ENCODE measurements around the gene TMEM225. TPM values are rescaled to one million over a fixed set of nuclear protein-coding genes. Genes with fewer than 3 reads are reported as not detected.

TMEM225 gene
- total RNA-seq, 1 donor from 2014 or later = not detected

DNA sequence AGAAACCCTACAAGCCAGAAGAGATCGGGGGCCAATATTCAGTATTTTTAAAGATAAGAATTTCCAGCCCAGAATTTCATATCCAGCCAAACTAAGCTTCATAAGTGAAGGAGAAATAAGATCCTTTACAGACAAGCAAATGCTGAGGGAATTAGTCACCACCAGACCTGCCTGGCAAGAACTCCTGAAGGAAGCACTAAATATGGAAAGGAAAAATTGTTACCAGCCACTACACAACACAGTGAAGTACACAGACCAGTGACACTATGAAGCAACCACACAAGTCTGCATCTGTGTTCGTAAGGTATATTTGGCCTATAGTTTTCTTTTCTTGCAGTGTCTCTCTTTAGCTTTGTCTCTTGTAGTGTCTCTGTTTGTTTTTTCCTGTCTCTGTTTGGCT lies 29.0 kb downstream of the TMEM225 start:
- H3K27me3 Mint-ChIP-seq (ENCODE audit: low read depth) = no peaks in the 10 kb centered on the region
- no peak for TF ChIP-seq CTCF (conservative IDR thresholded peaks at IDR 0.05)
- peaks cover 11% of the 10 kb centered on the region for H3K9me3 Mint-ChIP-seq
- H3K36me3 Mint-ChIP-seq (ENCODE audit: low read depth) = peaks cover 4% of the 10 kb centered on the region
- no peak for DNase-seq (ENCODE audit: low read depth, low spot score)
- no peak overlapping the region for H3K4me3 Mint-ChIP-seq
- H3K4me1 Mint-ChIP-seq = no peaks in the 10 kb centered on the region
- no peak overlapping the region for H3K27ac Mint-ChIP-seq (ENCODE audit: unreplicated experiment)

- Mint-ChIP-seq H3K9me3 (peaks cover 17% of the 10 kb centered on the region), H3K27ac (ENCODE audit: unreplicated experiment) (no peak overlapping the region), H3K36me3 (ENCODE audit: low read depth) (peaks cover 4% of the 10 kb centered on the region), H3K4me1 (no peaks in the 10 kb centered on the region), H3K27me3 (ENCODE audit: low read depth) (no peaks in the 10 kb centered on the region), H3K4me3 (no peak overlapping the region)
- DNase-seq (ENCODE audit: low read depth, low spot score) = no peak
- no peak for TF ChIP-seq CTCF (conservative IDR thresholded peaks at IDR 0.05)
Observed at GRCh38 chr11:123853038-123853437, 32.4 kb downstream of the TMEM225 start.

DNA sequence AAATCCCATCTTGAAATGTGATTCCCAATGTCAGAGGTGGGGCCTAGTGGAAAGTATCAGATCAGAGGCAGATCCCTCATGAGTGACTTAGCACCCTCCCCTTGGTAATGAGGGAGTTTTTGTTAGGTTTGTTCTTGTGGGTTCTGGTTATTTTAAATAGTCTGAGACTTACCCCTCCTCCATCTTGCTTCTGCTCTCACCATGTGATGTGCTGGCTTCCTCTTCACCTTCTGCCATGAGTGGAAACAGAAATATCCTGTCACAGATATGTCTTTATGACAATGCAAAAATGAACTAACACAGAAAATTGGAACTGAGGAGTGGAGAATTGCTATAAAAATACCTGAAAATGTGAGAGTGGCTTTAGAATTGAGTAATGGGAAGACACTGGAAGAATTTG lies 33.1 kb downstream of the TMEM225 start:
- Mint-ChIP-seq H3K9me3 (peaks cover 17% of the 10 kb centered on the region), H3K4me1 (no peaks in the 10 kb centered on the region), H3K4me3 (no peak overlapping the region), H3K27me3 (ENCODE audit: low read depth) (no peaks in the 10 kb centered on the region), H3K36me3 (ENCODE audit: low read depth) (peaks cover 4% of the 10 kb centered on the region), H3K27ac (ENCODE audit: unreplicated experiment) (no peak overlapping the region)
- TF ChIP-seq CTCF (conservative IDR thresholded peaks at IDR 0.05) = no peak
- DNase-seq (ENCODE audit: low read depth, low spot score) = no peak

DNA sequence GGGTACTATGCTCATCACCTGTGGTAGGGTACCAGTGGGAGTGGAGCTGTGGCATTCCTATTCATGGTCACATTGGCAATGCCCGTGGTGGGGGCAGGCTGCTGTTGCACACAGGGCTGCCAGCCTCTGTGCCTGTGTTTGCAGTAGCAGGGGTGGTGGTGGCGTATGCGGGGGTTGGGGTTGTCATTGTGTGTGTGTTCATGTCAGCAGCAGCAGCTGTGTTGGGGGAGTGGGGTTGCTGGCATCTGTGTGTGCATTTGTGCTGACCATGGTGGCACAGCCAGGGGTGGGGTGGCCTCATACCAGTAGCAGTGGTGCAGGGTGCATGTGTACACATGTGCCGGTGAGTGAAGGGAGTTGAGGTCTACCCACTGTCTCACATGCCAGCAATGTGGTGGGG lies 34.4 kb downstream of the TMEM225 start:
- Mint-ChIP-seq H3K27me3 (ENCODE audit: low read depth) (no peaks in the 10 kb centered on the region), H3K36me3 (ENCODE audit: low read depth) (peaks cover 2% of the 10 kb centered on the region), H3K9me3 (peaks cover 12% of the 10 kb centered on the region), H3K4me1 (no peaks in the 10 kb centered on the region), H3K27ac (ENCODE audit: unreplicated experiment) (no peak overlapping the region), H3K4me3 (no peak overlapping the region)
- TF ChIP-seq CTCF (conservative IDR thresholded peaks at IDR 0.05) = no peak
- no peak for DNase-seq (ENCODE audit: low read depth, low spot score)

DNA sequence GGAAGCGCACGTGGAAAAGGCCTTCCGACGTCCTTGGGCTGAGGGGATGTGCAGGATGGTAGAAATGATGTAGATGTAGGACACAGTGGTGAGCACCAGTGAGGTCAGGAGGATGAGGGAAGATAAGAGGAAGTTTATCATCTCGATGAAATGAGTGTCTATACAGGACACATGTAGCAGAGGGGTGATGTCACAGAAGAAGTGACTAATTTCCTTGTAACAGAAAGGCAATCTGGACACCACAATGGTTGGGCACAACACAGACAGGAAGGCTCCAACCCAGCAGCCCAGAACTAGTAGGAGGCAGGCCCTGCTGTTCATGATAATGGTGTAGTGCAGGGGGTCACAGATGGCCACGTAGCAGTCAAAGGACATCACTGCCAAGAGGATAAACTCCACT lies 44.3 kb downstream of the TMEM225 start:
- peaks cover 7% of the 10 kb centered on the region for H3K27me3 Mint-ChIP-seq (ENCODE audit: low read depth)
- H3K4me3 Mint-ChIP-seq = no peak overlapping the region
- H3K9me3 Mint-ChIP-seq = no peaks in the 10 kb centered on the region
- no peak for TF ChIP-seq CTCF (conservative IDR thresholded peaks at IDR 0.05)
- no peaks in the 10 kb centered on the region for H3K36me3 Mint-ChIP-seq (ENCODE audit: low read depth)
- H3K4me1 Mint-ChIP-seq = no peaks in the 10 kb centered on the region
- H3K27ac Mint-ChIP-seq (ENCODE audit: unreplicated experiment) = no peak overlapping the region
- no peak for DNase-seq (ENCODE audit: low read depth, low spot score)

- Mint-ChIP-seq H3K4me1 (no peaks in the 10 kb centered on the region), H3K36me3 (ENCODE audit: low read depth) (no peaks in the 10 kb centered on the region), H3K9me3 (no peaks in the 10 kb centered on the region), H3K27me3 (ENCODE audit: low read depth) (peaks cover 7% of the 10 kb centered on the region), H3K27ac (ENCODE audit: unreplicated experiment) (no peak overlapping the region), H3K4me3 (no peak overlapping the region)
- DNase-seq (ENCODE audit: low read depth, low spot score) = no peak
- no peak for TF ChIP-seq CTCF (conservative IDR thresholded peaks at IDR 0.05)
Observed at GRCh38 chr11:123839131-123839530, 46.3 kb downstream of the TMEM225 start.
